NCI-H2107 treated with DMSO at 0.1 percent for 48 hours (cell line): ENCODE data around the gene ADK.

Source experiments
- DNase-seq: peaks from one replicate; lab custom pipeline; 2025; ENCODE audit not compliant: unreplicated experiment; lab: John Stamatoyannopoulos, UW

ADK gene

GRCh38 chr10:74643596-74643975 lies 492.6 kb downstream of the ADK start:
- DNase-seq = no peak

GRCh38 chr10:74644738-74645137 lies 493.7 kb downstream of the ADK start:
- no peak for DNase-seq

GRCh38 chr10:74645692-74646091 lies 494.7 kb downstream of the ADK start:
- DNase-seq = peak; percentile 3

- DNase-seq = no peak
Observed at GRCh38 chr10:74650613-74651012, 499.6 kb downstream of the ADK start.

GRCh38 chr10:74651565-74651964 lies 500.5 kb downstream of the ADK start:
- DNase-seq = no peak

GRCh38 chr10:74652664-74653063 lies 501.6 kb downstream of the ADK start:
- no peak for DNase-seq

GRCh38 chr10:74658511-74658910 lies 507.5 kb downstream of the ADK start:
- no peak for DNase-seq

- no peak for DNase-seq
Observed at GRCh38 chr10:74662635-74663034, 511.6 kb downstream of the ADK start.

- DNase-seq = no peak
Observed at GRCh38 chr10:74669210-74669609, 518.2 kb downstream of the ADK start.

GRCh38 chr10:74671716-74672115 lies 520.7 kb downstream of the ADK start:
- DNase-seq = no peak

- DNase-seq = no peak
Observed at GRCh38 chr10:74672430-74673165, 521.6 kb downstream of the ADK start.

GRCh38 chr10:74674927-74675326 lies 523.9 kb downstream of the ADK start:
- no peak for DNase-seq

GRCh38 chr10:74675484-74675883 lies 524.5 kb downstream of the ADK start:
- no peak for DNase-seq

- DNase-seq = no peak
Observed at GRCh38 chr10:74677951-74678350, 526.9 kb downstream of the ADK start.

- DNase-seq = no peak
Observed at GRCh38 chr10:74681917-74682627, 531.1 kb downstream of the ADK start.

- no peak for DNase-seq
Observed at GRCh38 chr10:74683067-74683466, 532.0 kb downstream of the ADK start.

- DNase-seq = peak; percentile 55
Observed at GRCh38 chr10:74683621-74684364, 532.8 kb downstream of the ADK start.

GRCh38 chr10:74684462-74684861 lies 533.4 kb downstream of the ADK start:
- no peak for DNase-seq

- no peak for DNase-seq
Observed at GRCh38 chr10:74685564-74685963, 534.5 kb downstream of the ADK start.

GRCh38 chr10:74690393-74690792 lies 539.4 kb downstream of the ADK start:
- no peak for DNase-seq

GRCh38 chr10:74691164-74691563 lies 540.1 kb downstream of the ADK start:
- DNase-seq = no peak
